Stimulated activated CD8-positive, alpha-beta memory T cell treated with anti-CD3 and anti-CD28 coated beads, Interleukin-7, amount 100 ng/mL, for 4 hours (primary cell): ENCODE data around the gene GABRR2.
"Not testable (repeated sequence)": the region's sequence is repeated elsewhere in the genome, so short reads cannot be mapped to it uniquely, and the experiment has no call there.

Source experiments
- DNase-seq, 2 donors: peaks; one replicate each; pipeline ENCODE4 v3.0.0-alpha.2; 2020; ENCODE audit warnings: low read depth in 2 of 2

GABRR2 gene

DNA sequence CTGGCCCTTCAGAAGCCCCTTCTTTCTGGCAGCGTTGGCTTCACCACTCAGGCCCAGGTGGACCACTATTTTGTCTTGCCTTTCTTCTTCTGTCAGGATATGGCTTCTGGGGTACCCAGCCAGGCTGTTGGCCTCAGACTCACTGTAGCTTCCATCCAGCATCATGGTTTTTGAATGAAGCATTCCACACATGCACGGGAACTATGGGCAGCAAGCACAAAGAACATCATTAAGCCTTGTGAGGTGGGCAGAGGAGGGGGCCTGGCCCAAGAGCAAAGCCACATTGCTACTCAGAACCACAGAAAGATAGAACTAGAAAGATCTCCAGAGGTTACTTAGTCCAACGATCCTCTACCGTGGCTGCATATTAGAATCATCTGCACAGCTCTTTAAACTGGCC is 57.3 kb downstream of the GABRR2 start:
- DNase-seq, result no peak

DNA sequence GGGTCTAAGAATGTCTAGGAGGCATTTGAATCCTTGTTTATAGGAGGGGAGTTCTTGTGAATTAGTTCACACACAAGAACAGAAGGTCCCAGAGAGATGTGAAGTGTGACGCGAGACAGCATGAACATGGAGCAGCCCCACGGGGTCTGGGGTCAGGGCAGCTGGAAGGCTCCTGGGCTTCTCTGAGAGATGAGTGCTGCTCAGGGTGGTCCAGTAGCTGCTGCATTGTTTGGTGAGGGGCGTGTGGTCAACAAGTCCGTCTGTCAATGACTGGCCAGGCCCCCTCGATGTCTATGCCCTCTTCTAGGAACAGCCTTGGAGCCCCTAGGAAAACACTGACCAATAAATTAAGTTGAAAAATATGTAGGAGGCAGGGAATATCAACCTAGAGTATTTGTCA is 57.8 kb downstream of the GABRR2 start:
- DNase-seq, result no peak

DNA sequence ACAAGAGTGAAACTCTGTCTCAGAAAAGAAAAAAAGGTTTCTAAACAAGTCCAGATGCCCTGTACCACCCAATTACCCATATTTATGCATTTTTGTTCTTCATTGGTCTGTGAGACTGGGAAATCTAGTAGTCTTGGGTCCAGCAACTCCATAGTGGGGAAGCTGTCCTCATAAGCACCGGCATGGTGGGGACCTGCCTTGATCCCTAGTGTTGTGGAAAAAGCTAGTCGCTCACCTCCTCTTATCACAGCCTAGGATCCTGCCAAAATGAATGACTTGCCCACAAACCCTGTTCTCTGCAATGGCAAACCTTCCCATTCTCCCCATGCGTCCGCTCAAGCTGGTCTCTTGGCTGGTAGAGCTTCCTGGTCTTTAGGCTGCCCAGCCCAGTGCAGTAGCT is 59.7 kb downstream of the GABRR2 start:
- DNase-seq, result no peak

DNA sequence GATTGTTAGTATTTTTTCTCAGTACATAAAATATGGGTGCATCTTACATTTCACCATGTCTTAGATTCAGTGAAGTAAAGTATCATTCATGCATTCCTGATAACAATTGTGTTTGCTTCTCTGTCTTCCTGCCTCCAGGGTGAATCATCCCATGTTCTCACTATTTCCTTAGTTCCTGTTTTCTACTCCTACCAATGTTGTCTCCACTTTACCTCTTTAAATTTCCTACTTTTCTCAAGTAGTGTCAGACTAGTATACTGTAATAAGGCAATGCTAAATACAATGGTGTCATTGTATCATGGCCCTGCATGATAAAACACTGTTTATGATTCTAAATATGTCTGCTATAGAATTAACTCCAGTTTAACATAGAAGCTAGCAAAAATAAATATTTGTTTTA is 60.5 kb downstream of the GABRR2 start:
- DNase-seq, result no peak

DNA sequence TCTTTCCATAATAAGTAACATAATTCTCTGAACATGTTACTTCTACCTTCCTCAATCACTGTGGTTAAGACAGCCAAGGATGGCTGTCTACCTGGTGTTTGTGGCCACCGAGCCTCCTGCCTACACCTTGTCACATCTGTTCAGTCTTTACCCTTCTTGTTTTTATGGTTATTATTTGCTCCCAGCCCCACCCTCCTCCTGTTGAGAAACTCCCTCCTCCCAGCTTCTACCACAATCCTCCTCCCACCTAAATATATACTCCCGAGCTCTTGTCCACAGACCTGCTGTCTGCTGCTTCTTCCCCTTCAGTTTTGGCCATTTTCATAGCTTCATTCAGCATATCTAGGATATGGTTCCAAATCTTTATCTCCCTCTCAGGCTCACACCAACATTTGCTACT is 62.2 kb downstream of the GABRR2 start:
- DNase-seq, result no peak

DNA sequence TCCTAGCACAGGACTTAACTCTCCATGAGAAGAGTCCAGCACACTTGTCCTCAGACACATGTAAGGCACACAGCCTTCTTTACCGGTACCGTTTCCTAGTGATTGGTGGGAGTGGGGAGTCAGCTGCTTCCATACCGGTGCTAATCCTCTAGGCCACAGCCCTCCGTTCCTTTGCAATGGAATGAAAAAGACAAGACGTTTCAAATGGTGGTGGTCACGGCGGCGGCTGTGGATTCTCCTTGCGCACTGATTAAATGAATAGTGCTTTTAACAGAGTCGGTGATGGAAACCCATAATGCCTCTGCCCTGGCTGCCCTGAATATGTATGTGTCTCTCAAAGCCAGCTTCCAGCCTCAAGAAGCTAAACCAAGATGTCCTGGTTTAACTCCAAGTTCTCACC is 63.1 kb downstream of the GABRR2 start:
- no peak for DNase-seq

DNA sequence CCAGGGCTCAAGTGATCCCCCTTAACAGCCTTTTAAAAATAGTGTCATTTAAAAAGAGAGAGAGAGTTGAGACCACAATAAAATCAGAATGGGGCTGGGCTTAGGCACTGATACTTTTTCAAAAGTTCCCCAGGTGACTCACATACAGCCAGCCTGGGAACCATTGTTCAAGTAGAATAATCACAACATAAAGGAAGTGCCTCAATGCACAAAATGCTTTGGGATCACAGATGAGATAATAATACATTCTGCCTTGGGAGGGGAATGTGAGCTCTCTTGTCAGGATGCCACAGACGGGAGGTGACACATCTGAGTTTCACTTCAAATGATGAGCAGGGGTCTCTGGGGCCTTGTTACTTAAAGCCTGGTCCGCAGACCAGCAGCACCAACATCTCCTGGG is 63.9 kb downstream of the GABRR2 start:
- DNase-seq, result no peak

DNA sequence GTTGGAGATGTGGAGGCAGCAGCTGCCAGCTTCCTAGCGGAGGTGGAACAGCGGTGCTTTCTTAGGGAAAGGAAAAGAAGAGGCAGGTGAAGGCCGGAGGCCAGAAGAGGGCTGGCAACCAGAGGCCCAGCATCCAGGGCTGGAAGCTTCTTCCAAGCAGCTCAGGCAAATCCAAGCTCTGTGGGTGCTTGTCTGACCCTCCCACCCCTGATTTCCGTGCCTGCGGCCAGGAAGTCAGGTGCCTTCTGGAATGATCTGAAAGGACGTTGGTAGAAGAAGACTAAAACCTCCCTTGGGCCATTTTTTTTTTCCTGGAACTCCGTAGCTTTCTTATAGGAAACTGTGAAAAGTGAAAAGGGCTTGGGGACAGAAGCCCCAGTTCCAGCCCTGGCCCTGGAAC is 64.9 kb downstream of the GABRR2 start:
- DNase-seq, result no peak

DNA sequence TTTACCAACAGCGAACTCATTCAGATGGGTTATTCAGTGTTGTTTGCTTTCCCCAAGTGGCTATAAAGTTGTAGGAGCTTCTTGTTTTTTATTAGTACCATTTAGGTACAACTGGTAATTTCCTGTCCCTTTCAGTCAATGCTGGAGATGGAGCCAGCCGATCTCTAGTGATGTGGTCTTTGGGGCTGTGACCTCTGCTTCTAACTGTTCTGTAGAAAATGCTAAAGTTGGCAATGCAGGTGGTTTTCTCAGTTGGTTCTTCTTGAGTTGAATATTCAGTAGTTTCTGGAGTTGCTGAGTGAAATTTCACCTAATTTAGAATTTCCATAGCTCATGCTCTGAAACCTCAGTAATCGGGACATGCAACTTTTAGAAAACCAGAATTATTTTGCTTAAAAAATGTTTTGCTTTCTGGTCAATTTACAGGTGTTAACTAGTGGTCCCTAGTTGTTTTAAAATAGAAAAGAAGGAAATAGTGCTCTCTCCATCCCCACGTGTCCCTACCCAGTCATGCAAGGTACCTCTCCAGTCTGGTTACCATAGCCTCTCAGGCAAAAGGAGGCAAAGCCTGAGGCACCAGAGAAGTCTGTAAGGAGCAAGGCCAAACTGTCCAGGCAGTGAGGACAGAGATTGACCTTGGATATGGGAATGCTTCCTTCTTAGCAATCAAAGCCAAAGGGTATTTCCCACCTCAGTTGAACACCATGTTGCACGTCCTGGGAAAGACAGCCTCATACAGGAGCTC is 70.7 kb downstream of the GABRR2 start:
- no peak for DNase-seq

DNA sequence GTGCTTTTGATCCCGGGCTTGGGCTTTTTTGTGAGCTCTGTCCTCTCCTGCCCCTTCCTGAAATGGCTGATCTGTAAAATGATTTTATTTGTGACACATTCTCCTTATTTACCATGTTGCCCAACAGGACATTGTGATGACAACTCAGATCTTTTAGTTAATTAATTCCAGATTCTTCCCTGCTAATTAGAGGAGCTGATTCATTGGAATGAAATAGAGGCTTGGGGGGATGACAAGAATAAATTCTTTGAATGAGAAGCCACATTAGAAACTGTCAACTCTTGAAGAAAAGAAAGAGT is 71.8 kb downstream of the GABRR2 start:
- DNase-seq, result no peak

DNA sequence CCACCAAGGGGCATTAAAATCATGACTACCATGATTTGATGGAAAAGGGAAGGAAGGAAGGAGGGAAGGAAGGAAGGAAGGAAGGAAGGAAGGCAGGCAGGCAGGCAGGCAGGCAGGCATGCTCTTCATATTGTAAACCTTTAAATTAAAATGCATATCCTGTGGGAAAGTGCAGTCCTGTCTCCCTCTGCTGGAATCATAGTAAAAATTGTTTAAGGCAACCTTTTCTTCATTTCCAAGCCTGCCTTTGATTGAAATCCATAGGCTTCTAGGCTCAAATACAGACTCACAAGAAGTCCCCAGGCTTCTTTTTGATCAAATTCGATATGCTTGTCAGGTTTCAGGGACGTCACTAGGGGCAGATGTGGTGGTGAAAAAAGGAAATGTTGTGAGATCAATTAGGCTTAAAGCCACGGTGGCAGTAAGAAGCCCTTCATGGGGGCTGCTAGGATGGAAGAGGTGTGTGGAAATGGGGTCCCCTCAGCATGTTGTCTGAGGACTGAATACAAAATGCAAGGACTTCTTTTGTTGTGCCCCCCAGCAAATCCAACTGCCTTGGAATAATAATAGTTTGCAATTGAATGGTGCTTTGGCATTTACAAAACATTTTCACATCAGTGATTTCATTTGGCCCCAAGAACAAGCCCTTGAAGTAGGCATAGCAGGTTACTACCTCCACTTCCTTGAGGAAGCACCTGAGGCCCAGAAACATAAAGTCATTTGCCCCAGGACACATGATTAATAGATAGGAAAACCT is 72.3 kb downstream of the GABRR2 start:
- DNase-seq, result no peak

DNA sequence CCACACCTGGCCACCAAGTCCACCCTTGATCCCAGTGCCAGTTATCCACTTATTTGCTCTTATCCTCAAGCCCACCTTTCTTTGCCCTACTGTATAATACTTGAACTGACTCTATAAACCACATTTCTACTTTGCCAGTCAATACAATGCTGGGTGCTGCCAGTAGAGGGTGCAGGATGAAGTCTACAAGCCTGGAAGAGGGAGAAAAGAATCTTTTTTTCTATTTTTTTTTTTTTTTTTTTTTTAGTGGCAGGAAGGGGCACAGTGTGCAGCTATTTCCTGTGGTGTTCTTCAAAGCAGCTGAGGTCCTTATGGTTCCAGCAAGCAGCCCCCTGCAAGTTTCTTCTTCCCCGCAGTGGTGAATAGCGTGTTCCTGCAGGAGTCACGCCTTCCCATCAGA is 75.8 kb downstream of the GABRR2 start:
- DNase-seq, result no peak

DNA sequence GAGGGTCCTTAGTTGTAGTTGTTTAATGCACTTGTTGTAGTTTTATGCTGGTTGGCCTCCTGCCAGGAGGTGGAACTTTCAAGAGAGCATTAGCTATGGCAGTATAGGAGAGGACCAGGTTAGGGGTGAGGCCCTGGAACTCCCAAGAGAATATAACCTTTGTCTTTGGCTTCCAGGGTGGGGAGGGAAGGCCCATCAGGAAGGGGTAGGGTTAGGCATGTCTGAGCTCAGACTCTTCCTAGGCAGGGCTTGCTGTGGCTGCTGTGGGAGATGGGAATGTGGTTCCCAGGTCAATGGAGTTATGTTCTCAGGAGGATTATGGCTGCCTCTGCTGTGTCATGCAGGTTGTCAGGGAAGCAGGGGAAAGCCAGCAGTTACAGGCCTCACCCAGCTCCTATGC is 77.9 kb downstream of the GABRR2 start:
- DNase-seq, result no peak

DNA sequence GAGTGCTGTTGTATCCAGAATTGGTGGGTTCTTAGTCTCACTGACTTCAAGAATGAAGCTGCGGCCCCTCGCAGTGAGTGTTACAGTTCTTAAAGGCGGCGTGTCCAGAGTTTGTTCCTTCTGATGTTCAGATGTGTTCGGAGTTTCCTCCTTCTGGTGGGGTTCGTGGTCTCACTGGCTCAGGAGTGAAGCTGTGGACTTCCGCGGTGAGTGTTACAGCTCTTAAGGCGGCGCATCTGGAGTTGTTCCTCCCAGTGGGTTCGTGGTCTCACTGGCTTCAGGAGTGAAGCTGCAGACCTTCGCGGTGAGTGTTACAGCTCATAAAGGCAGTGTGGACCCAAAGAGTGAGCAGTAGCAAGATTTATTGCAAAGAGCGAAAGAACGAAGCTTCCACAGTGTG is 81.5 kb downstream of the GABRR2 start:
- DNase-seq, result not testable (repeated sequence)

DNA sequence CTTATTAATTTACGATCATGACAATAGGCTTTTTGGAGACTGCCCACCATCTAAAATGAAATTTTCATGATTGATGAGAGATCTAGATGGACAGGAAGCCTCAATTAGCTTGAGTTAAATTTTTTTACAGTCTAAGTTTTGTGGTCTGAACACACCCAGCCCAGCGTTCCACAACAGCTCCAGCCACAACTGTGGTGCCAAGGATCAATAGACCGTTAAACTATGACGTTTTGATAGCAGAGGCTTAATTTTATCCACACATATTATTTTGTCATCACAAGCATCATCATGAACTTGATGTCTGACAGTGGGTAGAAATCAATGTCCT is 92.4 kb downstream of the GABRR2 start:
- no peak for DNase-seq

DNA sequence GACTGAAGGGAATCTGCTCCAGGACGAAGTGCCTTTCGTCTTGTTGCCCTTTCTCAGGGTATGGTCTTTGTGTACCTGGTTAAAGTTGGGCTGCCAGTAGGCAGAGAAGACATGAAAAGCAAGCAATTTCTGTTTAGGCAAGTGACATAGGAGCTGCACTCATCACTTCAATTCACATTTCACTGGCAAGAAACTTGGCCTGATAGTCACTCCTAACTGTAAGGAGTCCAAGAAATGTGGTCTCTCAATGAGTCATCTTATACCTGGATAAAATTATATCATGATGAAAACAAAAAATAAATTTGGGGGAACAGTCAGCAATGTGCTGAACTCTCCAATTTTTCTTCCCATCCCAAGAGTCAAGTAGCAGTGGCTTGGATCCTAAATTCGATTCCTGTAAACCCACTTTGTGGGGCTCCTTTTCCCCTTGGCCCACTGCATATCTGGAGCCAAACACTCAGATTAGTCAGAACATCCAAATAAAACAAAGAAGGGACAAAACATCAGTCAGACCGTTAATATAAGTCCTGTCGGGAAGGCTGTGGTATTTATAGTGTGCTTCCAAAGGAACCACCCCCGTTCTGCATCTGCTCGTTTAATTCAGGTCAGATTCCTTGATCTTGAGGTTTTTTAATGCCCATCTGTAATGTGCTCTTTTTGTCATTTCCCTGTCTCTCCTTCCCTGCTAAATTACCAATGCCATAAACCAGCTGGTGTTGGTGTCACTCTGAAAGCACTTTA is 93.0 kb downstream of the GABRR2 start:
- no peak for DNase-seq

DNA sequence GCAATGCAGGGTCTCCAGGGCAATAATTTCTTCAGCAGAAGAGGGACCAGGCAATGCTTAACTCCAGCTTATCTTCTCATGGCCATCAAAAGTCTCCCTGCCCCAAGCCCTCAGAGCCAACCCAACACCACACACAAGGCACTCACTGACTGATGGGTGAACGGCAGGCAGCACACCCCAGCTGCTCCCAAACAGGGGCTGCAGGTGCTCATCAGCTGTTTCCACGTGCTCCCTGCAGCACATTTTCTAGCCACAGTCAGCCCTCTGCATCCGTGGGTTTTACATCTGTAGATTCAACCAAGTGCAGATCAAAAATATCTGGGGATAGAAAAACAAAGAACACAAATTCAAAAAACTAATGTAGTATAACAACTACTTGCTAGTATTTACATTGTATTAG is 94.0 kb downstream of the GABRR2 start:
- no peak for DNase-seq

DNA sequence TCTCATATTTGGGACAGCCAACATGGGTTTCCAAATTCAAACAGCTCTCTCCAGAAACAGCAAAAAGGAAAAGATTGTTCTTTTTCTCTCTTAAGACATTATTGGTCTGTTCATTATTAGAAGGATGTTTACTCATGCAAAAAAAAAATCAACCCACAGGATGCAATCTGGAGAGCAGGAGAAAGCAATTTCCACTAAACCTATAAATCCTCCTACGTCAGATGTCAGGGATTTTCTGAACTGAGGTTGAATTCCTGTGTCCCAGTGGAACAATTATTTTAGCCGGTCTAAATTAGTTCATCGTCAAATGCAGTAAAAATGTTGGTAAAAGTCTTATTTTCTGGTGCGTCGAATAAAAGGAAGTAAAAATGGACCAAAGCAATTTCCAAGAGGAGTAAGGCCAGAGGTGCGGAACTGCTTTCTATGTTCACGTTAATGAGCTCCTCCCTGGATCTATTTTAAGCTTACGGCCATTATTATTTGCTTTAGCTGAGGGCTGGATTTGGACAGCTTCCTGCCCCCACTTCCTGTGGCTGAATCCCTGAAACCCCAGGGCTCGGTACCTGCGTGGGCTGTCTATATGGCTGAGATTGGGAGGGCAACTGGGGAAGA is 97.7 kb downstream of the GABRR2 start, which contains the start of gene GABRR1:
TSS of gene GABRR1 (minus strand) at position 60 of the 612 bp plus-strand sequence. CDS start at position 24, 36 bp downstream.
- DNase-seq, result no peak

DNA sequence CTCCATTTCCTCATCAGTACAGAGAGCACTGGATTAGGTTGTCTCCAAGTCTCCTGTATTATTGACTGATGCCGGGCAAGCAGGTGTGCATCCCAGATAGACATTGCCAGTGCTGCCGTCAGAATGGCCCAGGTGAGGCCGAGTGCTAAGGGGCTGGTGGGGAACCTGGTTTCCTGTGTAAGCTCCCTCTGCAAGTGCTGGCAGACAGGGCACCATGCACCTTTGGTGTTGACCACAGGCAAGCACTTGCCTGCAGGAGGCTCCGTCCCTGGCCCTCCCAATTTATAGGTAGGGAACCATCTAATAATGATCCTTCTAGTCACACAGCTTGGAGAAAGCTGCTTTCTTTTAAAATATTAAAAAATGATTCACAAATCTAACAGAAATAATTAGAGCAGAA is 98.7 kb downstream of the GABRR2 start:
- no peak for DNase-seq

DNA sequence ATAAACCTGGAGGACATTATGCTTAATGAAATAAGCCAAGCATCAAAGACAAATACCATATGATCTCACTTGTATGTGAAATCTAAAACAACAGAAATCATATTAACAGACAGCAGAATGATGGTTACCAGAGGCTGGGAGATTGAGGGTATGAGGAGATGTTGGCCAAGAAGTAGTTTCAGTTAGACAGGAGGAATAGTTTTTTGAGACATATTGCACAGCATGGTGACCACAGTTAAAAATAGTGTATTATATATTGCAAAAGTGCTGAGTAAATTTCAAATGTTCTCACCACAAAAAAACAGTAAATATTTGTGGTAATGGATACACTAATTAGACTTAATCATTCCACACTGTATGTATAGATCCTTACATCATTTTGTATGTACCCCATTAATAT is 99.7 kb downstream of the GABRR2 start:
- DNase-seq, result no peak

DNA sequence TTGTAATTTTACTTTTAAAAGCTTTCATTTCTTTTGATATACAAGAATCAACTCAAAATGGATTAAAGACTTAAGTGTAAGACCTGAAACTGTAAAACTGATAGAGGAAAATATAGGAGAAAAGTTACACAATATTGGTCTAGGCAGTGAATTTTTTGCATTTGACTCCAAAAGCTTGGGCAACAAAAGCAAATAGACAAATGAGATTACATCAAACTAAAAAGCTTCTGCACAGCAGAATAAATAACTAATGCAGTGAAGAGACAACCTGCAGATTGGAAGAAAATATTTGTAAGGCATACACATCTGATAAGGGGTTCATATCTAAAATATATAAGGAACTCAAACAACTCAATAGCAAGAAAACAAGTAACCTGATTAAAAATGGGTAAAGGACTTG is 100.9 kb downstream of the GABRR2 start:
- DNase-seq, result no peak

DNA sequence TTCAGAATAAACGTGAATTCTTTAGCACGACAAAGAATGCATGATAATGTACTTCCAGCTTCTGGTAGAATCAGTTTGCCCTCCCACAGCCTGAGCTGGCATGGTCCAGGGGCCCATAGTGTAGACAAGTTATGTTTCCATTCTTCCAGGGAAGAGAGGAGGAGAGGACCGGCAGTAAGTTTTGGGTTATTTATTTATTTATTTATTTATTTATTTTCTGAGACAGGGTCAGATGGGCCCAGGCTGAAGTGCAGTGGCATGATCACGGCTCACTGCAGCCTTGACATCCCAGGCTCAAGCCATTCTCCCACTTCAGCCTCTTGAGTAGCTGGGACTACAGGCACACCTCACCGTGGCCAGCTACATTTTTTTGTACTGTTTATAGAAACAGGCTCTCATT is 102.6 kb downstream of the GABRR2 start:
- no peak for DNase-seq

DNA sequence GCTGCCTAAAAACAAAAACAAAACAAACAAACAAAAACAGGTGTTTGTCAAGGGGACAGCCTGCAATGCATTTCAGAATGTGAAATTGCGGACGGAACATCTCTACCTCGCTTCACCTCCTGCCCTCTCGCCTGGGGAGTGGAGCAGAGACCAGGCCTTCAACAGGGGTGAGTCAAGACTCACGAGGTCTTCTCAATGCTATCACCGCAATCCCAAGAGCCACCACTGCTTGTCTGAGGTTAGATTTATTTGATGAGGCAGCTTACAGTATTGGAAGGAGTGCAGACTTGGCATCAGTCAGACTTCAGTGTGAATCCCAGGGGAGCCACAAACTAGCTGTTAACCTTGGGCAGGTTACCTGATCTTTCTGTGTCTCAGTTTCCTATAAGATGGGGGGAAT is 105.6 kb downstream of the GABRR2 start:
- DNase-seq, result no peak
